Occipital lobe (tissue), 2 donors: ENCODE data around the gene GRID2. TPM values are rescaled to one million over a fixed set of nuclear protein-coding genes. Genes with fewer than 3 reads are reported as not detected.

Experiments
- DNase-seq: peaks from one replicate; lab custom pipeline; 2025; lab: John Stamatoyannopoulos, UW
- total RNA-seq: library from RNA; depleted of rRNA; stranded (reverse); fragments of >200 nt; gene quantifications from one replicate; pipeline ENCODE4 v1.2.3, GENCODE V29; 2014

GRID2 gene
- total RNA-seq, 1 donor from 2014 or later = 21.8 TPM

DNA sequence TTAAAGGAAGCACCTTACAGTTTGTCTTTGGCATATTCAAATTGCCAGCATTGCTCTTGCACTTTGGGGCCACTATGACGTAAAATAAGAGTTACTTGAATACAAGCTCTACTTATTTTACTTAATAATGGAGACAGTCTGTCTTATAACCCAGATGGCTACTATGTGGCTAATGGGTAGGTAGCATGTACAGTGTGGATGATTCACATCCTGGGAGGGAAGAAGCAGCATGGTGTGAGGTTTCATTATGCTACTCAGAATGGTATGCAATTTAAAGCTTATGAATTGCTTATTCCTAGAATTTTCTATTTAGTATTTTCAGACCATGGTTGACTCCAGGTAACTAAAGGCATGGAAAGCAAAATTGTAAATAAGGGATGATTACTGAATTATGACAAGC lies 763.0 kb downstream of the GRID2 start:
- DNase-seq = no peak

DNA sequence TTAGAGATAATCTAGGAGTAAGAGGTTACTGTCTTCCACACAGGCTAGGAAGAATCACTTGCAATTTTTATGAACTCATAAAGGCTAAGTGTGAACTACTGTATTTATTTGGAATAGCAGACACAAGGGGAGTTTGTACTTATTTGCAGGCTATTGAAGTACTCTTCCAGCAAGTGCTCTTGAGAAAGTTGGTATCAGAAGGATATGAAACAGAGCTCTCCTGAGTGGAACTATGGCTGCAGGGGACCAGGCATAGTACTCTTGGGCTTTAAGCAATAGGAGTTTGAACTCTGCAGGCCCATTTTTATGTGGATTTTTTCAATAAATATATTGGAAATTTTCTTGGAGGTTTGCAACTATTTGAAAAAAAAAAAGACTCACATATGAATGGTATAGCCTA lies 768.5 kb downstream of the GRID2 start:
- no peak for DNase-seq

DNA sequence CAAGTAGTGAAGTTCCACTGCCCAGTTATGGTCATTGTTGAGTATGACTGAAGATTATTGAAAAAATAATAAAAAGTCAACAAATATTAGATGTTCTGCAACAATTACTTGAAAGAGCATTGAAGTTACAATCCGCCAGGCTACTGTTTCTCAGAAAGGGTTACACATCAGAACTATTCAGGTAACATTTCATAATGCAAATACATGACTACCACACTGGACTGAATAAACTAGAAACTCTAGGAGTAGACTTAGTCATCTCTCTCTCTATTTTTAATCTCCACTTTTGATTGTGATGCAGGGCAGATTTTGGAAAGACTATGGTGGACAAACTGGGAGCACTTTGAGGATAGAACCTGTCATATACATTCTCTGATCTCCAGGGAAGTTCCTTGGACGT lies 776.5 kb downstream of the GRID2 start:
- DNase-seq = no peak

DNA sequence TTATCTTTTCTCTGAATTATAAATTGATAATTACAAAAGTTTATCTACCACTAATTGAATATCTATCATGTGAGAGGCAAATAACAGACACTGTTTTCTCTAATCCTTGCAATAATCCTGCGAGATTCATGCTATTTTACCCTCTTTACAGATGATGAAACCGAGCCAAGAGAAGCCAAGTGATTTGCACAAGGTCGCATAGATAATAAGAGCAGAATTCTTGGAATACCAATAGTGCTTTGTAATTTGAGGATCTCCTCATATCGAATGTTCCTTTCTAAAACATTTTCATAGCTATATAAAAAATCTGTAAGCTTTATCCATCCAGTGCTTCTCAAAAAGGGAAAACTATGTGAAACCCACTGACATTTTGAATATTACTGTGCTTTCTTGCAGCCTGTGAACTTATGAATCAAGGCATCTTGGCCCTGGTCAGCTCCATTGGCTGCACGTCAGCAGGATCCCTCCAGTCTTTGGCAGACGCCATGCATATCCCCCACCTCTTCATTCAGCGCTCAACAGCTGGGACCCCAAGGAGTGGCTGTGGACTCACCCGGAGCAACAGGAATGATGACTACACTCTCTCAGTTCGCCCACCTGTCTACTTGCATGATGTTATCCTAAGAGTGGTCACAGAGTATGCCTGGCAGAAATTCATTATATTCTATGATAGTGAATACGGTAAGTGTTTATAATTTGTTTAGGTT lies 781.0 kb downstream of the GRID2 start:
- DNase-seq = no peak

DNA sequence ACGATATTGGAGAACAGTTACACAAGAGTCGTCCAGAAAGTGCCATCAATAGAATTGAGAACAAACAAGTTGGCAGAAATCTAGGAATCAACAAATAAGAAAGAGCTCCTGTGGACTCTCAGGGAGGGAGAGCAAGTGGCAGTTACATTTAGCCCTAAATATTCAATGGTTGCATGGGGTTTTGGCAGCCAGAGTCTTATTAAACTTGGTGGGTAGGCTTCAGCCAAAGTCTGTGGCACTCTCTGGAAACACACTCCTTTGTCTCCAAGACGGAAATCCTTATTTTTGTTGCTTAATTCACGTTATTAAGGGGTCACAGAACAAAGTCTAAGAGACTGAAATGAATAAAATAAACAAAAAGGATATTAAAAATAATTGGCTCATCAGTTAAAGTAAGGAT lies 782.6 kb downstream of the GRID2 start:
- DNase-seq = no peak

DNA sequence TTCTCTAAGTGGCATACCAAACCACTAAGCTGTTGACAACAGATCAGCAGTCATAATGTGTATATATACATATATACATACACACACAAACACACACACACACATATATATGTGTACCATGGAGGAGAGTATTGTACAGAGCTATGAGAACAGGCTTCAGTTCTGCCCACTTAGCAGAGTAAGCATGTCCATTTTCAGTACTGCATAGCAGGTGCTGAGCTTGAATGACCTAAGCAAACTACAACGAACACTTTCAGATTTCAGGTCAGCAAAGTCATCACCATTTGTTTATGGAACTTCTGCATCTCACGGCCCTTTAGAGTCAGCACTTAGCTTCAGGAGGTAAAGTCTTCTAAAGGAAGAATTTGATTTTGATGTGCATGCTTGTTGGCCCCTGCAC lies 789.0 kb downstream of the GRID2 start:
- DNase-seq = no peak

DNA sequence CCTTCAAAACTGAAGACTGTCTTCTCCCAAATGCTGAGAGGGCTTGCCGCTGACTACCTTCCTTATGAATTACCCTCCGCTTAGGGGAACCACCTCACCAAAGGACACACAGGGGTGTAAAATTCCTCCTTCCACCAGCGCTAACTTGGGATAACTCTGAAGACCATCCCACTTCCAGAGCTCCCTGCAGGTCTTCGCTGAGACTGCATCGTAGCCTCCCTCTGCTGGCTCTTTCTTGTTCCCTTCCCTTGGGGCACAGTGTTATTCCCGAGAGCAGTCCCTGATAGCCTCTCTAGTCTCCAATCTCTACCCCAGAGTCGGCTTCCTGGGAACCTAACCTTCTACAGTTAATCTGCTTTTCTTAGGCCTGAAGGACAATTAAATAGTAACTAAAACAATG lies 799.3 kb downstream of the GRID2 start:
- no peak for DNase-seq

DNA sequence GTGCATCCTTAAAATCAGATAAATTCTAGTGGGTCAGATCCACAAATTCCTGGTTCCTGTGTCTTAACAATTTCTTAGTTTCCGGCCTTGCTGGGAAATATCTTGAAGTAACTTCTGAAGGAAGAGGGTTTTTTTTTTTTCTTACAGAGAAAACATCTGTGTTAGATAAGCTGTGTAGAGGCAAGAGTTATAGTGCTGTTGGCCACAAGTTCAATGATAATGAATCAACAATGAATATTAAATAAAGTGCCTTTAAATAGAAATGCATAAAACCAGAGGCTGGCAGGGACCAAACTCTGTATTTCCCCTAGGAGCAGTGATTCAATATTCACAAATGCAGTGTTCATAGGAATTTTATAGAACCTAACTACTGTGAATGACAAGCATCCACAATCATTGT lies 812.9 kb downstream of the GRID2 start:
- no peak for DNase-seq

DNA sequence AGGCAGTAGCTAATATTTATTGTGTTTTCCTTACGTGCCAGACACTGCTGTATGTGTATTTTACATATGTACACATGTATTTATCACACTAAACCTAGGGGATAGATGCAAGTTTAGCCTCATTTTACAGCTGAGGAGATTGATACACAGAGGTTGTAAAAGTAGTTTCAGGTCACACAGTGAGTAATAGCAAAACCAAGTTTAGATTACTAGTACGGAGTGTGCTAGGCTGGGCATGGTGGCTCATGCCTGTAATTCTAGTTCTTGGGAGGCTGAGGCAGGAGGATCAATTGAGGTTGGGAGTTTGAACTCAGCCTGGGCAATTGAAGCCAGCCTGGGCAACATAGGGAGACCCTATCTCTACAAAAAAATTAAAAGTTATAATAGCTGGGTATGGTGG lies 823.7 kb downstream of the GRID2 start:
- DNase-seq = no peak

DNA sequence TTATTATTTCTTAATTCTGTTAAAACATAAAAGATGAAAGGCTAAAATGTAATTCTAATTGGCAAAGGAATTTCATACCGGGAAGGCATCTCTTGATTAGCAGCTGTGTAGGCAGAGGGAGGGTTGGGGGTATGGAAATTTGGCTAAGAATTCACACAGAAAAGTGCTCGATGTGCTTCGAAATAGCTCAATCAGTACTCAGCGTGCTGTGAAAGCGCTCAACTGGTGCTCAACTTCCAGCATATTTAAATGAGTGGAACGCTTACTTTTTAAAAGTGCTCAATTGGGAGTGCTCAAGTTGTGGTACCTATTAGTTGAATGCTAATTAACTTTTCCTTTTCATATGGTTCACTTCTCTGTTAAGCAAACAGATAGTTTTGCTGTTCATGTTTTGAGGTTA lies 828.9 kb downstream of the GRID2 start:
- no peak for DNase-seq

DNA sequence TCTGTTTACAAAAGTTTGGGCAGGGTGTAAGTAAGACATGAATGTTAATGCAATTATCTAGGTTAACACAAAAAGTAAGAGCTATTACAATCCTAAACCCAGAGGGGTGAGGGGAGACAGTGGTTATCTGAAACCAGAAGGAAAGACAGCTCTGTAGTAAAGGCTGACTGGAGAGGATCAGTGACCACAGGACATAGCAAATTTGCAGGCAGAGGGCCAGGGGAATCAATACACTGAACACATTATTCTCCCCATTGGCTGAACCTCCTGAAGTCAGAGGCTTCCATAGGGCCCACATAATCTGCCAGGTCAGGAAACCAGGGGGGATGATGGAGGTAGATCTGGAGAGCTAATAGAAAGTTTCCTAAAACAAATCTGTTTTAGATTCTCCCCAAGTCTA lies 835.4 kb downstream of the GRID2 start:
- no peak for DNase-seq

DNA sequence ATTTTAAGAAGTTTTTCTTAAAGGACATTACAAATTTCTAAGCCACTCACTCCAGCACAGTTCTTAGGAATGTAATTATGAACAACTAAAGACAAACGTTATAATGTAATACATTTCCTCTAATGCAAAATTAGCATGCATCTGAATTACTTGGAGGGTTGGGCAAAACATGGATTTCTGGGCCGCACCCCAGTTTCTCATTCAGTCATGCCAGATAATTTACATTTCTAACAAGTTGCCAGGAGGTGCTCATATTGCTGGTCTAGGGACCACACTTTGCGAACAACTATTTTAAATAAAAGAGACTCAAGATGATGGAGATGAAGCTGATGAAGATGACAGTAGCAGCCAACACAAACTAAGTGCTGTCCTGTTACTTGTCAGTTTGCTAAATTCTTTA lies 840.1 kb downstream of the GRID2 start:
- DNase-seq = no peak

DNA sequence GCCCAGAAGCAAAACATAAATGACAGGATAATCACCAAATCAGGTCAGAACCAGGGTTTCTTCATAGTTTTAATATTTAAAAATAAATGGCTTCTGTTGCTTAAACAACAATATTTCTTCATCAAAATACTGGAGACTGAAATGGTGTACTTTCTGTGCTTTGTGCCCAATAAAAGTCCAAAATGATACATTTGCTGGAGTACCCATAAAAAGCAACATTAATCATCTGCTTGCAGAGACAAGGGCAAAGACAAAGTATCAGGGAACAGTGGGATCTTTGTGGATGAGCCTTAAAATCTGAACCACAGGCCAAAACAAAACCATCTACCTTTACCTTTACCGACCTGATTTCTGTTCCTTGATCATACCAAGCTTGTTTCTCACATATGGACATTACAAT lies 840.9 kb downstream of the GRID2 start:
- no peak for DNase-seq

DNA sequence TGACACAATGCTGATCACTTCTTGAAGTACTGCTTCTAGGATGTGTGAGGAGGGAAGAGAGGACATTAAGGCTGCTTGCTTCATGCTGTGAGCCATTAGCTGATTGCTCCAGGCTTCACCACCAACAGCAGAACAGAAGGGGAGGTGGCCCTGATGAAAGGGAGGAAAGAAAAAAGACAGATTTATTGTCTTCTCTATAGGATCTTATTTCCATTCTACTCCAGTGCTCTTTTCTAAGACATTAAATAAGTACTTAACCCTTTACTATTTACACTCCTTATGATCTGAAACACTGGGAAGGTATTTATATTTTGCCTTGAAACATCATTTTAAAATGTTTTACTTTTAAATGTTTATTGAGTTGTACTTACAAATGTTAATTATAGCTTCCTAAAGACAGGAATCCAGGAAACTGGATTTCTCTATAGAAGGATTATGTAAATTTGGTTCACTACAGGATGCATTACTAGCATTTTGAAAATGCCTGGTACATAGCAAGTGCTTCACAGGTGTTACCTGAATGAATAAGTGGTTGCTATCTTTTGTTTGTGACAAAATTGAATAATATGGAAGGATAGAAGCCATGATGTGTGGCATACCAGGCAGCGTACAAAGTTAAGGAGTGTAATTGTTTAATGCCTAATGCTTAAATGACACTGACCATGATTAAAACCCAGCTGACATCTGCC lies 843.9 kb downstream of the GRID2 start:
- no peak for DNase-seq

DNA sequence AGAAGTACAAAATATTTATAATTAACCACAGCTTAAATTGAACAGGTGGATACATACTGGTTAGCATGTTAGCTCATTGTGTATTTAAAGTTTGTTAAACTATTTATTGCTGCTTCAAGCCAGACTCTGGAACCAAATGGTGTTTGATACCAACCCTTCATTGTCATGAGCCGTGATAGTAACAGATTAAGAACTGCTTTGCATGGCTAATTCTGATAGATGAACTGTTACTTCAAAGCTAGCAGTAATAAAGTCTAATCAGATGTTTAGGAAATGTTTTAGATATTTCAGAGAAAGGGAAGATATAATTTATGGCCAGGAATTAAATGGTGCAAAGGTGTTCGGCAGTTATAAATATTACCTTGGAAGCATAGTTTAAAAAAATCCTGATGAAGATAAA lies 848.7 kb downstream of the GRID2 start:
- DNase-seq = no peak

DNA sequence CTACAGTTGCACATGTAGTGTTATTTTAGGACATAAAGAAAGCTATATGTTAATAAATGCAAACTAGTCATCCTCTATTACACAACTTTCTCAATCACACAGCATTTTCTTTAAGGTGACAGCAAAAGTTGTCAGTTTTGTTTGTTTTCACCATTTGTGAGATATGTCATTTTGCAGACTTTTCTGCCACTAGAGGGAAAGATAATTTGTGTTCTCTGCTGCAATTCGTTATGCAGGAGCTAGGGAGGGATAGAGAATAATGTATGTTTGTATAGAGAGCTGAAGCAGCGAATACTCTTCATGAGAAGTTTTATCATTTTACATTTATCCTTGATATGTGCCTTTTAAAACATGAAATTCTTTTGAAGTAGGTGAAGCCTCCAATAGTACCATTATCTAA lies 854.2 kb downstream of the GRID2 start:
- DNase-seq = no peak

DNA sequence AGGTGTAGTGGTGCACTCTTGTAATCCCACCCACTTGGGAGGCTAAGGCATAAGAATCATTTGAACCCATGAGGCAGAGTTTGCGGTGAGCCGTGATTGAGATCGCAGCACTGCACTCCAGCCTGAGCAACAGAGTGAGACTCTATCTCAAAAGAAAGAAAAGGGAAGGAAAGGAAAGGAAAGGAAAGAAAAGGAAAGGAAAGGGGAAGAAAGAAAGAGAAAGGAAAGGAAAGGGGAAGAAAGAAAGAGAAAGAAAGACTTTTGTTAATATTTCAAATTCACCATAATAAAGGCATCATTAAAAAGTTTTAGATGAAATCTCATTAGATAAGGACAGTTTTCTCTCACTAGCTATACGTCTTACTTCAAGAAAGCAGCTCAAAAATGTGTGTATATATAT lies 864.3 kb downstream of the GRID2 start:
- no peak for DNase-seq

DNA sequence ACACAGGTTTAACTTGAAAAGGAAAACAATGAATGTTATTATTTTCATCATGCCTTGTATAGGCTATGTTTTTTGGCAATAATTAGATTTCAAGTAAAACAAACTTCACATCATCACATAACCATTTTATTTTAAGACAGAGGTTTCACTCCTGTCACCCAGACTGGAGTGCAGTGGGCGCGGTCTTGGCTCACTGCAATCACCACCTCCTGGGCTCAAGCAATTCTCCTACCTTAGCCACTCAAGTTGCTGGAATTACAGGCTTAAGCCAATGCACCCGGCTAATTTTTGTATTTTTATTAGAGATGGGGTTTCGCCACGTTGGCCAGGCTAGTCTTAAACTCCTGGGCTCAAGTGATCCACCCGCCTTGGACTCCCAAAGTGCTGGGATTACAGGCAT lies 866.2 kb downstream of the GRID2 start:
- no peak for DNase-seq

DNA sequence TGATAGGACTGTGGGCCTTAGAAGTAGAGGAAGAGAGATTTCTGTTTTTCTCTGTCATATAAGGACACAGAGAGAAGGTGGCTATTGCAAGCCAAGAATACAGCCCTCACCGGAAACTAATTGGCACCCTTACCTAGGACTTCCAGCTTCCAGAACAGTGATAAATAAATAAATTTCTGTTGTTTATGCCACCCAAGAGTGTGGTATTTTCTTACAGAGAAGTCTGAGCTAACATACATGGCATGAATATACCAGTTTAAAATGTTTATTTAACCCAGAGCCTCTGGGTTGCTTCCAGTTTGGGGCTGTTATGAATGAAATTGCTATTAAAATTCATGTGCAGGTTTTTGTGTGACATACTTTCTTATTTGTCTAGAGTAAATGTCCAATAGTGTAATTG lies 870.8 kb downstream of the GRID2 start:
- DNase-seq = no peak

DNA sequence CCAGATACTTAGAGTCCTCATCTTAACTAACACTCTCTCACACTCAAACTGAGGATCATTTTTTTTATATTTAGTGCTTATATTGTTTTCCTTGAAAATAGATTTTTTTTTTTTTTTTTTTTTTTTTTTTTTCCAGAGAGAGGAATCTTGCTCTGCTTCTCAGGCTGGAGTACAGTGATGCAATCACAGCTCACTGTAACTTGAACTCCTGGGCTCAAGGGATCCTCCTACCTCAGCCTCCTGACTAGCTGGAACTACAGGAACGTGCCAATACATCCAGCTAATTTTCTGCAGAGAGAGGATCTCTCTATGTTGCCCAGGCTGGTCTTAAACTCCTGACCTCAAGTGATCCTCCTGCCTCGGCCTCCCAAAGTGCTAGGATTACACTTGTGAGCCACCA lies 874.5 kb downstream of the GRID2 start:
- DNase-seq = no peak

DNA sequence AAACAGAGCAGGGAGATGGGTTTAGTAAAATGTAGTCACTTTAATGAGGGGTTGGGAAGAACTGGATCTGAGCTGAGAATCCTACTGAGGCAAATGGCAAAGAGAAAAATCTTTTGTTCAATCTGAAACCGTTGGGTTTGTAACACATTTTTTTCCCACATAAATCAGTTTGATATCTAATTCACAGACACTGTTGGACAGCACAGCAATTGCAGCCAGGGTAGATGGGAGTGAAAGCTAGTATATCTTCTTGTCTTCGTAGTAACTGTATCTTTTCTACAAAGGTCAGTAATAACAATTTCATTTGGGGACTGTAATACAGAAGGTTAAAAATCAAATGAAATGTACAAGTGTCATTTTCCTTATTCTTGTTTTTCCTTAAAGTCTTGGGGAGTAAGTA lies 875.3 kb downstream of the GRID2 start:
- DNase-seq = no peak

DNA sequence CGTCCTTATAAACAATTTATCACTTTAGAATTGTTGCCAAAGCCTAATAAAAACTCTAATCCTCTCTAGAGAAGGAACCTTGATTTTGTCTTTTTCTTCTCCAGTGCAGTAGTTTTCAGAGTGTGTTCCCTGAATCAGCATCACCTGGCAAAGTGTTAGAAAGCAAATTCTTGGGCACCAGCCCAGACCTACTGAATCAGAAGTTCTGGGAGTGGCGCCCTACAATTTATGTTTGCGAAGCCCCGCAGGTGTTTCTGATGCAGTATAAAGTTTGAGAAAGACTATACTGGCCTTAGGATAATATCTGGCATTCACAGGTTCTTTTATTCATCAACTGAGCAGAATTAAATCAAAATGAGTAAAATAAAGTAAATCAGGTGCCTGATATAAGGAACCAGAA lies 879.0 kb downstream of the GRID2 start:
- DNase-seq = no peak

DNA sequence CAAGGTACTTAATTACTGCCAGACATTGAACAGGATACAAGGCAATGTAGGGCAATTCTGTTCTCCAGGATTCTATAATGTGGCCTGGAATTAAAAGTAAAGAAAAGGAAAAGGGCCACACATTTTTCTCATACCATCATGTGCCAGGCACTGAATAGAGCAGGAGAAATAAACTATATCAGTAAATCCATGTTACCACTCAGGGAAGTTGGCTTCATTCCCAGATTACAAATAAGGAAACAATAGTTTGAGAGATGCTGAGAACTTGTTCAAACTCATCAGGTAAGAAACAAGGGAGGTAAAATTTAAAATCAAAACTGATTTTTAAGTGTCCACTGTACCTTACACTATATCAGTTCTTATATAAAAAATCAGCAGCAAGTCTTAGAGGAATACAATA lies 879.8 kb downstream of the GRID2 start:
- DNase-seq = no peak

DNA sequence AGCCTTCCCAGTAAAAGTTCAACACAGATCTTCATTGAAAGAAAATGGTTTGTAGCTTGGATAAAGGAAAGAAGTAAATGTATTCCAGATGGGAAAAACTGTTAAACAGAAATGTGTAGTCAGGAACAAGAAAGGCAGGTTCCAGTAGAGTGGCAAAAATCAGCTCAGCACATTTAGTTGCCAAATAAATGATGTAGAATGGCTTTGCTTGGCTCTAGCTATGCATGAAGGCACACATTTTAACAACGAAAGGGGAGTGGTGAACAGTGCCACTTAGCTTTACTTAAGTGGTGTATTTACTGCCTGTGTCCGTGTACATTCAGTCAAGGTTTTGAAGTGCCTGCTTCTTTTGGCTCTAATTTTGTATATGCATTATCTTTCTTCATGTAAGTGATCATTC lies 880.3 kb downstream of the GRID2 start:
- no peak for DNase-seq
